Esophagus (tissue), 2 donors: ENCODE results near the gene ZBTB12. TPM values are rescaled to one million over a fixed set of nuclear protein-coding genes. Genes with fewer than 3 reads are reported as not detected.

Experiments used
- H3K27ac ChIP-seq, 2 donors: one replicate each; pipeline ENCODE4 v1.5.1; 2013; ENCODE audit warnings: low read depth in 2 of 2, mild to moderate bottlenecking in 2 of 2, inconsistent platforms in 1 of 2, low read length in 1 of 2, moderate library complexity in 1 of 2
- H3K27me3 ChIP-seq, 2 donors: one replicate each; pipeline ENCODE4 v1.6.1; 2013; ENCODE audit warnings: low read length in 2 of 2, control low read depth in 1 of 2, mild to moderate bottlenecking in 1 of 2; ENCODE audit not compliant: insufficient read depth in 2 of 2, control insufficient read depth in 1 of 2
- H3K36me3 ChIP-seq, 2 donors: one replicate each; pipeline ENCODE4 v1.6.1; 2013; ENCODE audit warnings: low read length in 1 of 2; ENCODE audit not compliant: control insufficient read depth in 2 of 2, insufficient read depth in 2 of 2
- H3K4me1 ChIP-seq, 2 donors: one replicate each; pipeline ENCODE4 v1.6.1; 2013; ENCODE audit warnings: low read length in 1 of 2; ENCODE audit not compliant: control insufficient read depth in 2 of 2, insufficient read depth in 2 of 2
- H3K4me3 ChIP-seq, 2 donors: one replicate each; pipeline ENCODE4 v1.5.1; 2013; ENCODE audit warnings: low read length in 2 of 2, mild to moderate bottlenecking in 2 of 2, low read depth in 1 of 2, moderate library complexity in 1 of 2
- H3K9me3 ChIP-seq, 2 donors: one replicate each; pipeline ENCODE4 v1.6.1; 2013; ENCODE audit warnings: mild to moderate bottlenecking in 2 of 2, low read depth in 1 of 2, low read length in 1 of 2, moderate library complexity in 1 of 2; ENCODE audit not compliant: control insufficient read depth in 2 of 2, insufficient read depth in 1 of 2
- WGBS, 2 donors: extraction: QIAGEN DNeasy Blood & Tissue Kit; methylation state at CpG; one replicate each; pipeline ENCODE4 v1.1.7; 2013; 5-methylcytosine and 5-hydroxymethylcytosine counted together
- polyA plus RNA-seq, 2 donors: library from polyadenylated mRNA; stranded (reverse); fragments of 200-250 nt; gene quantifications; one replicate each; pipeline ENCODE4 v1.2.3, GENCODE V29; 2013
- donor health status: healthy with polysubstance abuse.
- donor health status: Bipolar disorder and iron deficiency.

The ZBTB12 gene, protein sequence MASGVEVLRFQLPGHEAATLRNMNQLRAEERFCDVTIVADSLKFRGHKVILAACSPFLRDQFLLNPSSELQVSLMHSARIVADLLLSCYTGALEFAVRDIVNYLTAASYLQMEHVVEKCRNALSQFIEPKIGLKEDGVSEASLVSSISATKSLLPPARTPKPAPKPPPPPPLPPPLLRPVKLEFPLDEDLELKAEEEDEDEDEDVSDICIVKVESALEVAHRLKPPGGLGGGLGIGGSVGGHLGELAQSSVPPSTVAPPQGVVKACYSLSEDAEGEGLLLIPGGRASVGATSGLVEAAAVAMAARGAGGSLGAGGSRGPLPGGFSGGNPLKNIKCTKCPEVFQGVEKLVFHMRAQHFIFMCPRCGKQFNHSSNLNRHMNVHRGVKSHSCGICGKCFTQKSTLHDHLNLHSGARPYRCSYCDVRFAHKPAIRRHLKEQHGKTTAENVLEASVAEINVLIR
- 1 to 10 TPM; 2.4 to 3.6 TPM for polyA plus RNA-seq

DNA sequence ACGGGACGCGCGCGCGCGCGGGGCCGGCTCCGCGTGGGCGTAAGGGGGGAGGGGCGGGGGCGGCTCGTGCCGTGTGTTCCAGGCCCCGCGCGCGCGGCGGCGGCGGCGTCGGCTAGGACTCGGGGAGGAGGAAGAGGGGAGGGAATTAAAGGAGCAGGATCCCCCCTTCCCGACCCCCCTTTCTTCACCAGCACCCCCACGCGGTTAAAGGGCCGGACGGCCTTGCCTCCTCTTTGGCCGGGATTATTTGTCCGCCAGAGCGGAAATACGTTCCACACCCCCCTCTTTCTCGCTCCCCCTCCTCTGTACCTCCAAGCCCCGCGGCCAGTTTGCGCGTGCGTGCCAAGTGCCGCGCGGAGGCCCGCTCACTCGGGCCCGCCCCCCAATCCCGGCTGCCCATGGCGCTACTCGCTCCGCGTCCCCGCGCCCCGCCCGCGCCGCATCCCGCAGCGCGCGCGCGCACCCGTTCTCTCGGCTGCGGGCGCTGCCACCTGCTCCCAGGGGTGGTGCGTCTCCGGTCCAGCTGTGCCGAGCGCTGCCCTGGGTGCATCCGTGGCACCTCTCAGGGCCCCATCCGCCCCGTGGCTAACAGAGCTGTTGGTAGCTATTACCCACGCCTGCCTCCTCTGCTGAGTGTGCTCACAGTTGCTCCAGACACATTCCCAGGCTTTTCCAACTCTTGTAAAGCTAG is at the start of gene ZBTB12:
Gene ZBTB12, minus strand, starts transcription at position 134 of the 691 bp plus-strand sequence. CDS start 781 bp downstream, outside the sequence.
- H3K4me1 ChIP-seq, result peaks cover 3 to 8% of the 10 kb centered on the region in 2 donors
- WGBS, 2 donors, result 1% methylated on average over 72 to 77 of the region's 77 CpGs
- no peaks in the 10 kb centered on the region for H3K27me3 ChIP-seq

DNA sequence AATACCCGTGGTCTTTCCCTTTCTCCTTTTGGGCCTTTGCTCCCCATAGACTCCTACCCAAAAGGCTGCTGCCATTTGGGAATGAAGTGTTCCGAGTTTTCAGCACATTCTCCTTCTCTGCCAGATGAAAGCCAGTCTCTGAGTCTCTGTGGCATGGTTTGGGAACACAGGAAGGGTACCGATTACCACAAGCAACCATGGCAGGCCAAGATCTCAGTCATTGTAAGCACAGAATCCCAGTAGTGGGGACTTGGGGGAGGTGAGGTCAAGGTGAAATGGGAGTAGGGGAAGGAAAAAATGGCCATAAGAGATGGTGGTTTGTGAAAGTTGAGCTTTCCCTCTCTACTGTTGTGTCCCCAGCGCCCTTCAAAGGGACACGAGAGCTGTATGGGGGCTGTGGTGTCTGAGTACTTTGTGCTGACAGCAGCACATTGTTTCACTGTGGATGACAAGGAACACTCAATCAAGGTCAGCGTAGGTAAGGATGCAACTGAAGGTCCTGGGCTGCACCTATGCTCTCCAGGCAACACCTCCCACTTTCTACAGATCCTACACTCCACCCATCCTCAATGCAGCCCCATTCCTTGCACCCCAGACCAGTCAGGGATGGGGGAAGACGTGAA is 48.2 kb upstream of the ZBTB12 start:
- Histone ChIP-seq H3K4me3 (no peak overlapping the region), H3K27ac (no peak overlapping the region), H3K4me1 (peaks cover 0 to 14% of the 10 kb centered on the region in 2 donors), H3K36me3 (peaks cover 18 to 22% of the 10 kb centered on the region in 2 donors), H3K27me3 (no peaks in the 10 kb centered on the region), H3K9me3 (no peaks in the 10 kb centered on the region)
- WGBS, 2 donors, result 86 to 90% methylated on average over 7 of the region's 7 CpGs

More for the DNA sequence above, at the start of gene ZBTB12:
- H3K36me3 ChIP-seq, result peaks cover 0 to 3% of the 10 kb centered on the region in 2 donors
- peak within 1 kb of the TSS; percentile 77 to 91 for H3K27ac ChIP-seq
- no peaks in the 10 kb centered on the region for H3K9me3 ChIP-seq
- H3K4me3 ChIP-seq, result peak within 1 kb of the TSS; percentile 58 to 74

GRCh38 chr6:31948753-31949413 is 47.0 kb upstream of the ZBTB12 start:
- WGBS, 2 donors, result 69 to 77% methylated on average over 6 of the region's 6 CpGs
- no peak overlapping the region for H3K27ac ChIP-seq
- no peaks in the 10 kb centered on the region for H3K9me3 ChIP-seq
- H3K36me3 ChIP-seq, result peaks cover 10 to 15% of the 10 kb centered on the region in 2 donors
- H3K4me1 ChIP-seq, result peaks cover 0 to 20% of the 10 kb centered on the region in 2 donors
- H3K4me3 ChIP-seq, result no peak overlapping the region
- H3K27me3 ChIP-seq, result no peaks in the 10 kb centered on the region

DNA sequence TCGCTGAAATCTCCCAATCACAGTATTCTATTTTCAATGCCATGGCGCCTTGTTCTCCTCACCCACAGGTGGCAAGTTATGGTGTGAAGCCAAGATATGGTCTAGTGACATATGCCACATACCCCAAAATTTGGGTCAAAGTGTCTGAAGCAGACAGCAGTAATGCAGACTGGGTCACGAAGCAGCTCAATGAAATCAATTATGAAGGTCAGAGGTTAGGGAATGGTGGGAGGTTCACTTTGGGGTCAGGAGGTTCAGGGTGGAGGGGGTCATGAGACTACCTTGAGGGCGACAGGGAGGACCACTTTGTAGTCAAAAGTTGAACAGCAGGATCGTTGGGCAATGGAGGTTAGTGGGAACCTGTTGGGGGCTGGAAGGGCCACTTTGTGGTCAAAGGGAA is 46.4 kb upstream of the ZBTB12 start:
- H3K4me1 ChIP-seq, result peaks cover 0 to 20% of the 10 kb centered on the region in 2 donors
- no peak overlapping the region for H3K27ac ChIP-seq
- no peaks in the 10 kb centered on the region for H3K9me3 ChIP-seq
- H3K36me3 ChIP-seq, result peaks cover 5 to 12% of the 10 kb centered on the region in 2 donors
- 78 to 88% methylated on average over 5 of the region's 5 CpGs for WGBS, 2 donors
- H3K27me3 ChIP-seq, result no peaks in the 10 kb centered on the region
- H3K4me3 ChIP-seq, result no peak overlapping the region

DNA sequence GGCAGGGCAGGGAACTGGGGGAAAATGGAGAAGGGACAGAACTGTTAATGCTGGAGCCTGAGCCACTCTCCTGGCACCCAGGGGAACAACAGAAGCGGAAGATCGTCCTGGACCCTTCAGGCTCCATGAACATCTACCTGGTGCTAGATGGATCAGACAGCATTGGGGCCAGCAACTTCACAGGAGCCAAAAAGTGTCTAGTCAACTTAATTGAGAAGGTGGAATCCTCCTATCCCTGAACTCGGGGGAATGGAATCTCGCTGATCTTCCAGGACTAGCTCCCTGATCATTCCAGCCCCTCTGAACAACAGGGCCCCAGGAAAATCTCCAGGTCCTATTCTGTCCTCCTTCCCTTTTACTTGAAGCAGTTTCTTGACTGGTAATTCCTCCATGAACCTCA is 46.0 kb upstream of the ZBTB12 start:
- WGBS, 2 donors, result 89 to 93% methylated on average over 4 of the region's 4 CpGs
- H3K27ac ChIP-seq, result no peak overlapping the region
- no peaks in the 10 kb centered on the region for H3K9me3 ChIP-seq
- H3K27me3 ChIP-seq, result no peaks in the 10 kb centered on the region
- peaks cover 0 to 20% of the 10 kb centered on the region in 2 donors for H3K4me1 ChIP-seq
- H3K36me3 ChIP-seq, result peaks cover under 1 to 10% of the 10 kb centered on the region in 2 donors
- H3K4me3 ChIP-seq, result no peak overlapping the region

DNA sequence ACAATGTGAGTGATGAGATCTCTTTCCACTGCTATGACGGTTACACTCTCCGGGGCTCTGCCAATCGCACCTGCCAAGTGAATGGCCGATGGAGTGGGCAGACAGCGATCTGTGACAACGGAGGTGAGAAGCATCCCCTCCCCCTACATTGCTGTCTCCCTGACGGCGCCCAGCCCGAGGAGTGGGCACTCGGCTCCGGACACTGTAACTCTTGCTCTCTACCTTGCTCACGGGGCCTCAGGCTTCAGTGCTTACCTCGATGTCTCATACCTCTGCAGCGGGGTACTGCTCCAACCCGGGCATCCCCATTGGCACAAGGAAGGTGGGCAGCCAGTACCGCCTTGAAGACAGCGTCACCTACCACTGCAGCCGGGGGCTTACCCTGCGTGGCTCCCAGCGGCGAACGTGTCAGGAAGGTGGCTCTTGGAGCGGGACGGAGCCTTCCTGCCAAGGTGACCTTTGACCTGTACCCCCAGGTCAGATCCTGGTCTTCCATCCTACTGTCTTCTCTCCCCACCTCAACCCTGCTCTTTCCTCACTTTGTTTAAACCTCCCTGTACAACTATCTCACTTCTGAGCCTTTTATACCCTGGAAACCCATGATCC is 45.3 kb upstream of the ZBTB12 start:
- Histone ChIP-seq H3K27me3 (no peaks in the 10 kb centered on the region), H3K4me1 (peaks cover 0 to 20% of the 10 kb centered on the region in 2 donors), H3K36me3 (peaks cover 0 to 9% of the 10 kb centered on the region in 2 donors), H3K27ac (no peak overlapping the region), H3K9me3 (no peaks in the 10 kb centered on the region), H3K4me3 (no peak overlapping the region)
- 89 to 90% methylated on average over 24 of the region's 24 CpGs for WGBS, 2 donors

DNA sequence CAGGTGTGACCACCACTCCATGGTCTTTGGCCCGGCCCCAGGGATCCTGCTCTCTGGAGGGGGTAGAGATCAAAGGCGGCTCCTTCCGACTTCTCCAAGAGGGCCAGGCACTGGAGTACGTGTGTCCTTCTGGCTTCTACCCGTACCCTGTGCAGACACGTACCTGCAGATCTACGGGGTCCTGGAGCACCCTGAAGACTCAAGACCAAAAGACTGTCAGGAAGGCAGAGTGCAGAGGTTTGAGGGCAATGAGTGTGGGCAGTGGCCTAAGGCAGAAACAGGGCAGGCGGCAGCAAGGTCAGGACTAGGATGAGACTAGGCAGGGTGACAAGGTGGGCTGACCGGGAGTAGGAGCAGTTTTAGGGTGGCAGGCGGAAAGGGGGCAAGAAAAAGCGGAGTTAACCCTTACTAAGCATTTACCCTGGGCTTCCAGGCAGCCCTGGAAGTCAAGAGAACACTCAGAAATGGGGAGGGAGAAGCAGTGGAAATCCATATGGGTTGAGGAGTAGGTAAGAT is 44.5 kb upstream of the ZBTB12 start:
- Histone ChIP-seq H3K27ac (peak overlapping the region; percentile 84 to 94), H3K4me1 (peaks cover 0 to 20% of the 10 kb centered on the region in 2 donors), H3K27me3 (no peaks in the 10 kb centered on the region), H3K36me3 (peaks cover 0 to 3% of the 10 kb centered on the region in 2 donors), H3K4me3 (no peak overlapping the region), H3K9me3 (no peaks in the 10 kb centered on the region)
- WGBS, 2 donors, result 54 to 57% methylated on average over 11 of the region's 11 CpGs

- Histone ChIP-seq H3K27ac (peak within 1 kb of the TSS; percentile 84 to 94), H3K9me3 (no peaks in the 10 kb centered on the region), H3K4me1 (peaks cover 0 to 20% of the 10 kb centered on the region in 2 donors), H3K27me3 (no peaks in the 10 kb centered on the region), H3K4me3 (peak within 1 kb of the TSS; percentile 10 to 17), H3K36me3 (no peaks in the 10 kb centered on the region)
- WGBS, 2 donors, result 18 to 19% methylated on average over 11 of the region's 11 CpGs
Measured at GRCh38 chr6:31945507-31946369, 43.9 kb upstream of the ZBTB12 start, which contains the start of gene CFB. Gene CFB, plus strand, starts transcription at chr6:31946095. Its CDS starts 127 bp downstream, at chr6:31946222.
